HEK293T (cell line): Measurements from ENCODE around the gene ULK1.

Experiments
- CTCF ChIA-PET: fragments of 350-600 bp; formaldehyde crosslinking; extraction: SDS; loops from one replicate; lab custom pipeline; 2021; ENCODE audit warnings: antibody characterized with exemption, inconsistent platforms; lab: Yijun Ruan, JAX
- POLR2A ChIA-PET: fragments of 350-600 bp; formaldehyde crosslinking; extraction: SDS; loops from one replicate; lab custom pipeline; 2020; ENCODE audit warnings: antibody characterized with exemption, inconsistent platforms; lab: Yijun Ruan, JAX
- DNase-seq: peaks from one replicate; pipeline ENCODE4 v3.0.0; 2012; ENCODE audit warnings: mixed read lengths; ENCODE audit errors: extremely low spot score
- ARNT ChIP-seq: fragments of 450-650 bp; IDR thresholded peaks from 2 replicates; pipeline ENCODE4 v1.6.1; 2017; ENCODE audit warnings: mild to moderate bottlenecking
- BHLHE40 ChIP-seq: fragments of 450-650 bp; IDR thresholded peaks from 2 replicates; pipeline ENCODE4 v1.6.1; 2016; ENCODE audit warnings: mild to moderate bottlenecking, moderate library complexity, borderline replicate concordance
- CTBP1 ChIP-seq: fragments of 450-650 bp; IDR thresholded peaks from 2 replicates; pipeline ENCODE4 v1.6.1; 2016; ENCODE audit warnings: borderline replicate concordance
- ELF4 ChIP-seq: fragments of 450-650 bp; IDR thresholded peaks from 2 replicates; pipeline ENCODE4 v1.6.1; 2017; ENCODE audit warnings: antibody characterized with exemption
- FOXA1 ChIP-seq: fragments of 450-650 bp; IDR thresholded peaks from 2 replicates; pipeline ENCODE4 v1.6.1; 2016; ENCODE audit warnings: mild to moderate bottlenecking
- FOXK2 ChIP-seq: fragments of 450-650 bp; IDR thresholded peaks from 2 replicates; pipeline ENCODE4 v1.6.1; 2016; ENCODE audit warnings: mild to moderate bottlenecking
- FOXM1 ChIP-seq: fragments of 450-650 bp; IDR thresholded peaks from 2 replicates; pipeline ENCODE4 v1.6.1; 2017; ENCODE audit warnings: mild to moderate bottlenecking, borderline replicate concordance
- HDGF ChIP-seq: fragments of 450-650 bp; IDR thresholded peaks from 2 replicates; pipeline ENCODE4 v1.6.1; 2017; ENCODE audit warnings: antibody characterized with exemption, borderline replicate concordance
- L3MBTL2 ChIP-seq: fragments of 450-650 bp; conservative IDR thresholded peaks from 2 replicates; pipeline ENCODE4 v1.6.1; 2016; ENCODE audit warnings: mild to moderate bottlenecking
- LEF1 ChIP-seq: fragments of 450-650 bp; IDR thresholded peaks from 2 replicates; pipeline ENCODE4 v1.6.1; 2017; ENCODE audit warnings: mild to moderate bottlenecking, borderline replicate concordance
- NFRKB ChIP-seq: fragments of 450-650 bp; IDR thresholded peaks from 2 replicates; pipeline ENCODE4 v1.6.1; 2016; ENCODE audit warnings: mild to moderate bottlenecking, moderate library complexity
- PKNOX1 ChIP-seq: fragments of 450-650 bp; IDR thresholded peaks from 2 replicates; pipeline ENCODE4 v1.6.1; 2016
- SP1 ChIP-seq: fragments of 450-650 bp; IDR thresholded peaks from 2 replicates; pipeline ENCODE4 v1.6.1; 2017
- SUZ12 ChIP-seq: fragments of 450-650 bp; IDR thresholded peaks from 2 replicates; pipeline ENCODE4 v1.6.1; 2016; ENCODE audit warnings: mild to moderate bottlenecking
- TARDBP ChIP-seq: fragments of 450-650 bp; IDR thresholded peaks from 2 replicates; pipeline ENCODE4 v1.6.1; 2016
- ZNF384 ChIP-seq: fragments of 450-650 bp; IDR thresholded peaks from 2 replicates; pipeline ENCODE4 v1.6.1; 2016

The ULK1 gene

GRCh38 chr12:131944601-131945251 lies 50.3 kb downstream of the ULK1 start:
- TF ChIP-seq FOXA1 (no peak), TARDBP (no peak), CTBP1 (no peak), SP1 (no peak), SUZ12 (no peak), FOXM1 (no peak), ELF4 (no peak), FOXK2 (no peak), NFRKB (no peak), ARNT (no peak), PKNOX1 (no peak), BHLHE40 (no peak), L3MBTL2 (no peak), LEF1 (no peak)
- CTCF ChIA-PET, result no interaction called here
- POLR2A ChIA-PET, result interaction anchor here (0.6 kb wide), 1 partner anchor 15 kb away, joined by 3 read pairs; no protein-coding TSS in a partner anchor
- DNase-seq, result no peak

- CTCF ChIA-PET, result no interaction called here
- POLR2A ChIA-PET, result no interaction called here
Measured at GRCh38 chr12:131946757-131947156, 52.3 kb downstream of the ULK1 start.

GRCh38 chr12:131947482-131948027 lies 53.1 kb downstream of the ULK1 start:
- POLR2A ChIA-PET, result no interaction called here

More at GRCh38 chr12:131946757-131947156, 52.3 kb downstream of the ULK1 start:
- no peak for TF ChIP-seq FOXK2
- no peak for TF ChIP-seq NFRKB
- no peak for TF ChIP-seq SP1
- no peak for TF ChIP-seq HDGF
- no peak for TF ChIP-seq ELF4
- no peak for DNase-seq

GRCh38 chr12:131948166-131948712 lies 53.8 kb downstream of the ULK1 start:
- ChIA-PET POLR2A (no interaction called here), CTCF (no interaction called here)

More at GRCh38 chr12:131947482-131948027, 53.1 kb downstream of the ULK1 start:
- CTCF ChIA-PET, result no interaction called here
- DNase-seq, result no peak
- no peak for TF ChIP-seq TARDBP
- TF ChIP-seq FOXA1, result no peak
- no peak for TF ChIP-seq L3MBTL2
- TF ChIP-seq FOXM1, result no peak
- TF ChIP-seq ZNF384, result no peak
- TF ChIP-seq ELF4, result no peak
- no peak for TF ChIP-seq PKNOX1
- TF ChIP-seq CTBP1, result no peak
- TF ChIP-seq ARNT, result no peak
- no peak for TF ChIP-seq BHLHE40
- TF ChIP-seq LEF1, result no peak
- TF ChIP-seq SP1, result no peak
- TF ChIP-seq NFRKB, result no peak
- TF ChIP-seq SUZ12, result no peak

More at GRCh38 chr12:131948166-131948712, 53.8 kb downstream of the ULK1 start:
- TF ChIP-seq ELF4 (no peak), LEF1 (no peak), HDGF (no peak), L3MBTL2 (no peak), CTBP1 (no peak), BHLHE40 (no peak), ZNF384 (no peak; the same call in 1 of the 2 replicates), FOXK2 (no peak), FOXA1 (no peak), TARDBP (no peak), SUZ12 (no peak), FOXM1 (no peak), ARNT (no peak), SP1 (no peak), PKNOX1 (no peak)
- DNase-seq, result no peak
